Stimulated activated CD8-positive, alpha-beta memory T cell treated with anti-CD3 and anti-CD28 coated beads, Interleukin-7, amount 100 ng/mL, for 1 hour (primary cell): ENCODE results near the gene RC3H1.
"Not testable (repeated sequence)": the region's sequence is repeated elsewhere in the genome, so short reads cannot be mapped to it uniquely, and the experiment has no call there.

Experiments used
- DNase-seq, 2 donors: peaks; one replicate each; pipeline ENCODE4 v3.0.0-alpha.2; 2020; ENCODE audit warnings: low read depth in 2 of 2

Gene RC3H1

DNA sequence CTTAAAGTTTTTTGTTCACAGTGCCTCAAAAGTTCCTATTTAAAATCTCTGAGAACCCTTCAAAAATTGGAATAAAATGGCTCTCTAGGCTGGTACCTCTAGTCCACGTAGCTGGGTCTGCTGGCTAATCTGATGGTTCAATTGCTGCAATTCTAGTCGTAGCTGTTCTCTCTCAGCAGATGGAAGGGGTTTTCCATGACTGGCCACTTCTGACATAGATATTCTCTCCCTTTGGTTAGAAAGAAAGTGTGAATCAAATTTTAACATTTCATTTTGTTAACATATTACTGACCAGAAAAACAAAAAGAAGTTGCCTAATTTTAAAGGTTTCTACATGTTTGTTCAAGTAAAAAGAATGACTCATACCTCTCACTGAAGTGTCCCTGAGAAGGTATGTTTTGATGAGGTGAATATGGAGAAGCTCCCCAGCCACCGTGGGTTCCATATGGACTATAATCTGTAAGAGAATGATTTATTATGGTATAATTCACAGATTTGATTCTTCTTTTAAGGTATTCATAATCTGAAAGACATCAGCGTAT lies 75.7 kb downstream of the RC3H1 start:
- no peak for DNase-seq

DNA sequence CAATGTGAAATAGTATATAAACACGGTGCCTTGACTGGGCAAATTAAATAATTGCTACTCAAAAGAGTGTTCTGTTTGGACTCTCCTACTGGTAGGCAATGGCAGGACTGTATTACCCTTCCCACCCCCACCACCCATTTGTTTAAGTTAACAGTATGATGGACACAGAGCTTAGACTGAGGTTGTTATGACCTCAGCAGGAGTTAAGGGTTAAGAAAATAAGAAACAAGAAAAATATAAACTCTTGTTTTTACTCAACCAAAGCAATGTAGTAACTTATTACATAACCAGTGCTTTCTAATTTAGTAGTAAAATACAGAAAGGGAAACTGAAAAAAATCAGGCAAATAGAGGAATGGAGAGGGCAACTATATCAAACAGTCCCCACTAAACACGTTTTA lies 85.1 kb downstream of the RC3H1 start:
- DNase-seq: no peak

DNA sequence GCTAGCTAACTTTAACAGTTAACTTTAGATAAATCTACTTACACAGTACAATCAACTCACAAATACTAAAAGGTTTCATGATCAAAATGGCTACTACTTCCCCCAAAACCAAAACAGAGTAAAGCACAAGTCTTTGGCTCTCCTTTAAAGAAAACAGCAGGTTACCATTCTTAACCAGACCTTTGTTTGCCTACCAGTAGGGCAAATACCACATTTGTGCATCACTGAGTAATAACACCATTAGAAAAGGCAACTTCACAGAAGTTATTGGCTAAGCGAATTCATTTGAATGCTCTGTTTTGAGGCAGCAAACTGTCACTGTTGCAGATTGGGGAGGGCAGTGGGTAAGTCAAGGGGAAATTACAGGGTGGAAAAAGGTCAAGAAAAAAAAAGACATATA lies 87.7 kb downstream of the RC3H1 start:
- DNase-seq: no peak

DNA sequence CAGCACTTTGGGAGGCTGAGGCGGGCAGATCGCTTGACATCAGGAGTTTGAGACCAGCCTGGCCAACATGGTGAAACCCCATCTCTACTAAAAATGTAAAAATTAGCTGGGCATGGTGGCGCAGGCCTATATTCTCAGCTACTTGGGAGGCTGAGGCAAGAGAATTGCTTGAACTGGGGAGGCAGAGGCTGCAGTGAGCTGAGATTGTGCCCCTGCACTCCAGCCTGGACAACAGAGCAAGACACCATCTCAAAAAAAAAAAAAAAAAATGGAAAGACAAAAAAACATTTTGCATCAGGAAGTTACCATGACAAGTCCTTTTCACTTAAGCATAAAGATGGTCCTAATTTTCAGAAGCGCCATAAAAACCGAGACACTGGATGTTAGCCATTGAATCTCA lies 91.6 kb downstream of the RC3H1 start:
- DNase-seq: not testable (repeated sequence)

DNA sequence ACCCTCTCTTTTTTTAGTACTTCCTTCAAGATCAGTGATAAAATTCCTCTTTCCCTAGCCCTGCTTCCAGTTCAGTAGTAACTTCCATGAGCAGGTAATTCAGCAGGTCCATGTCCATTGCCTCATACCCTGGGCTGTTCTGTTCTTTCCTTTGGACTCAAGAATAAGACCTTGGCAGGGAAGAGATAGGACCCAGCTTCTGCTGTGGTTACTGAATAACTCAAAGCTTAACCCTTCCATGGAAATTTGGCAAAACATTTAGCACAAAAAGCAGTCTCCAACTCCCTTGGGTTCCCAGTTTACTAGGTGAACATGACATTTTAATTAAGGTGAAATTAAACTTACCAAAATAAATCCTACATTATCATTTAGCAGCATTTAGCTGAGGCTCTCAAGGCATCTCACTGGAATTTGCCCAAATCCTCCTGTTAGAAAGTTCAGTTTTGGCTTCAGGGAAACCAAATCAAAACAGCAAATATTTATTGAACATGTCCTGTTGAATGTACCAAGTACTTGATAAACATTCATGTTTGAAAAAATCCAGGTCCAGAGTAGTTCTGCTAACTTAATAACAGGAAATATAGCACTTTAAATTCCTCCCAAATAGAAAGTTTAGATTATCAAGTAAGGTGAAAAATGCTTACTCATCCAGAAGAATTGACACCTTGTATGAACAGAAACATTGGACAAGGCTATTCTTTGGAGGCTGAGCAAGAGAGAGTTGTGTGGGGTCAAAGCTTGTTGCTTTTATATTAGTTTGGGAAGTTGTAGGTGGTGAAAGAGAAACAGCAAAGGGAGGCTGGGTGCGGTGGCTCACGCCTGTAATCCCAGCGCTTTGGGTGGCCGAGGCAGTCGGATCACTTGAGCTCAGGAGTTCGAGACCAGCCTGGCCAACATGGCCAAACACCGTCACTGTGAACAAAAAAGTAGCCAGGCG lies 96.6 kb downstream of the RC3H1 start:
- no peak for DNase-seq

DNA sequence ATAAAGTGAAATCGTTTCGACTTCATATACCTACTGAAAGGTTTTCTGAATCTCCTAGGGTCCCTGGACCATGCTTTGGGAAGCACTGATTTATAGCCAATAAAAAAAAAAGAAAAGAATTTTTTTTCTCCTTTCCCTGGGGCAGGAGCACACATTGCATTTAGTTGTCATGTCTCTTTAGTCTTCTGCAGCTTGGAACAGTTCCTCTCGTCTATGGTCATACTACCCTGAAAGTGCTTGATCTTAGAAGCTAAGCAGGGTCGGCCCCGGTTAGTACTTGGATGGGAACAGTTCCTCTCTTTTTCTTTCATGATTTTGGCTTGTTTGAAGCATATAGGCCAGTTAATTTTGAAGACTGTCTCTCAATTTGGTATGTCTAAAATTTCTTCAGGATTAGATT lies 101.3 kb downstream of the RC3H1 start:
- DNase-seq: no peak

DNA sequence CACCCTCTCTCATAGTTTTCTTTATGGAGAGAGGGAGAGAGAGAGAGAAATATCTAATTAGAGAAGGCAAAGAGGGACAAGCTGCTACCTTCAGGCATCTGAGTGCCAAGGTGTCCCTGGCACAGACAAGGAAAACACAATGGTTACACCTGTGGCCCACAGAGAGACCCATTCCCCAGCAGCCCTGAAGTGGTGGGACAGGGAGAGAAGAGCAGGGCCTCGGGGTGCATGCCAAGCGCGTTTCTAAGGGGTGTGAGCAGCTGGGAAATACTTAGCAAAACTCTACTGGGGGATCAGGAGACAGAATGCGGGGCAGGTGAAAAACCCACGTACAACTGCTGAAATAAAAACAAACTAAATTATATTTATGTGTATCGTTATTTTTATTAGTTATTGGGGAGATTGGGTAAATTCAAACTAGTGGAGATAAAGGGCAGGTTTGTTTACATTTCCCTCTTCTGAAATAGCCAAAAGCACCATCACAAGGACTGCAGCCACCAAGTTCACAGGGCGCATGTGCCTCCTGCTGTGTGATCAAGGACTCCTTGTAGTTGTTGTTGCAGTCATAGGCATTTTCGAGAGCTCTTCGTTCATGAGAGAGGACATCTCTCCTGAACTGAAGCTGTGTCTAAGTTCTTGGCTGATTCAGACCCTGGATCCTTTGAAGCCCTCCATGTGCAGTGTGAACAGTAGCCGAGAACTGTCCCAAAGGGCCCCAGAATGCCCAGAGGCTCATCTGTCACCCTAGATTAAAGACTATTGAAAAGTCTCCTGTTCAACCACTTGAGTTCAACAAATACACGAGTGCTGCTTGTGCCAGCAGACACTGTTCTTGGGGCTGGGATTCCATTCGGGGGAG lies 104.3 kb downstream of the RC3H1 start:
- DNase-seq: no peak

DNA sequence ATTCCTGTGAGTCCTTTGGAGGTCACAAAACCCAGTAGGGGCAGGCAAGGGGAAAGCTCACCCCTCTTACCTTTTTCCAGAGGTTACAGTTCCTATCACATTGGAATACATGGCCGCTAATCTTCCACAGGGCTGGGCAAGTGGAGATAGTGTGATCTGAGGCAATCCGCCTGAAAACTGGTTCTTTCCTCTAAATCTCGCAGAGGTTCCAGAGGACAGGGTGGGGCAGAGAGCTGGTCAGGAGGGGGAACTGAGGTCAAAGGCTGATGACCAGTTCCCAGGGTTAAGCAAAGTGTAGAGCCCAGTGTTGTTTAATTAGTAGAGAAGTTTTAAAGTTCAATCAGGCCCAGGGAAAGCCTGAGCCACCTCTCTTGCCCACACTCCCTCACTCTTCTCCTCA lies 105.0 kb downstream of the RC3H1 start, which contains the start of gene SERPINC1:
Gene SERPINC1, minus strand, starts transcription at position 179 of the 400 bp plus-strand sequence. Its CDS starts 68 bp downstream, at position 111.
- no peak for DNase-seq

DNA sequence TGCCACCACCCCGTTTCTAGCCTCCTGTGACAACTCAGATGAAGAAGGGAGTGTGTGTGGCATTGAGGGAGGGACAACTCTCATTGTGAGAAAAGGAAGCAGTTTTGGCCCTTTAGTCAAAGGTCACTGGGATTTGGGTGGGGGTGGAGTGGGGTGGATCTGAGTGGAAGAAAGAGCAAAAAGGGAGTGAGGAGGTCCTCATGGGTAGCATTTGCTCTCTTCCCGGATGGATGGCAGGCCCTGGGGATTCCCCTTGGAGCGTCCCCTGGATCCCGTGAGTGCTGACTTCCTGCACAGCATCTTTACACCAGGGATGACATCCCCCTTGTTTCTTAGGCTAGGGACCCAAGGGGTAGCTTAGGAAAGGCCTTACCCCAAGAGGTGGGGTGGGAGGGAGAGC lies 105.5 kb downstream of the RC3H1 start:
- no peak for DNase-seq

DNA sequence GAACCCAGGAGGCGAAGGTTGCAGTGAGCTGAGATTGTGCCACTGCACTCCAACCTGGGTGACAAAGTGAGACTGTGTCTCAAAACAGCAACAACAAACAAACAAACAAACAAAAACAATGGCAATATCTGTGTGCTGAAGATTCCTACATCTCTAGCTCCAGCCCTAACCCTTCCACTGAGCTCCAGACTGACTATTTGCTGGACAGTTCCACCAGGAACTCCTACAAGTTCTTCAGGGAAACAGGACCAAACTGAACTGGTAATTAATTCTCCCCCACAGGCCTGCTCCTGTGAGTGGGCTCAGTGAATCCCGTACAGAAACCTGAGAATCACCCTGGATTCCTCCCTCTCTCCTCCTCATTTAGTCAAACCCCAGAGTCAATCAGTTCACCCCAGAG lies 106.6 kb downstream of the RC3H1 start:
- DNase-seq: no peak

DNA sequence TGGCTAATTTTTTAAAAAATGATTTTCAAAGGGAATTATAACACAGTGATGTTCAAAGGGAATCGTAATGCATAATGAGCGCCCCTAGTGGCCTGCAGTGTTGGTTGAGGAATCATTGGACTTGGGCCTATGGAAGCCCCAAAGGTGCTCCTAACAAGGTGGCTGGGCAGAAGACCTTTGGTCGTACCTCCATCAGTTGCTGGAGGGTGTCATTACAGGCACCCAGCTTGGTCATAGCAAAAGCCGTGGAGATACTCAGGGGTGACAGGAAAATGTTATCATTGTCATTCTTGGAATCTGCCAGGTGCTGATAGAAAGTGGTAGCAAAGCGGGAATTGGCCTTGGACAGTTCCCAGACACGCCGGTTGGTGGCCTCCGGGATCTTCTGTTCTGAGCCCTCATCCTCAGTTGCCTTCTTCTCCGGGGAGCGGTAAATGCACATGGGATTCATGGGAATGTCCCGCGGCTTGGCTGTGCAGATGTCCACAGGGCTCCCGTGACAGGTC lies 107.7 kb downstream of the RC3H1 start:
- no peak for DNase-seq

DNA sequence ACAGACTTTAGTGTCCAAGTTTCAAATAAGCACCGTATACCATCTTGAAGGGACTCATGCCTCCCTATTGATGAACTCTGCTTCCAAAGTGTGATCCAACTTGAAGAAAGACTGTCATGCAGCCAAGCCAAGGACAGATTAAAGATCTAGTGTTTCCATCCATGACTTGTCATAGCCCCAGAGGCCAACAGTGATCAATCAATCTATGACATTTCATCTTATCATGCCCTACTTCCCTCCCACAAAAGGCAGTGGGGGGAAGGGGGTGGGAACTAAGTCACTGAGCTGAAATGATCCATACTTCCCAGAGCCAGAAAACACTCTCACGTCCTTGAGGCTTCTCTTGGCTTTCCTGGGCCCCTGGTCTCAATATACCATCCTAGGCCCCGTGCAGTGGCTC lies 109.0 kb downstream of the RC3H1 start:
- DNase-seq: no peak

DNA sequence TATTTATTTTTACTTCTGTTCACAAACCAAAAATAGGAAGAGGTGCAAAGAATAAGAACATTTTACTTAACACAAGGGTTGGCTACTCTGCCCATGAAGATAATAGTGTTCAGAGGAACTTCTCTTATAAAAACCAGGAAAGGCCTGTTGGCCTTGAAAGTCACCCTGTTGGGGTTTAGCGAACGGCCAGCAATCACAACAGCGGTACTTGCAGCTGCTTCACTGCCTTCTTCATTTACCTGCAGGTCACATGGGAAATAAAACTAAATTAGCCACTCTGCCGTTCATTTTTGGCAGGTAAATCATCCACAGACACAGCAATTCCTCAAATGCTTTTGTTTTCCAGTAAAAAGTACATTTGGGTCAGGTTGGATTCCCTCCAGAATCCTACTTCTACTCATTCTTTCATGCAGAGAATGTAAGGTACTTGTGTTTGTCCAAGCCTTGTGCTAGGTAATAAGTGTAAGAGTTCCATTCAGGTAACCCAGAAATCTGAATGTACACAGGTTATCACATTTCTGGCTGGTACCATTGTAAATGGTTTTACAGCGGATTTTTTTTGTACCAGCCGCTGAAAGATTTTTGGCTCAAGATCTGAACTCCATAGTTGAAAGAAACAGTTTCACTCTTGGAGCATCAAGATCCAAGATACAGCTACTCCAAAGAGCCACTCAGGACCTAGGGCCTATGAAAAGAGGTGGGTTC lies 118.2 kb downstream of the RC3H1 start:
- DNase-seq: no peak

DNA sequence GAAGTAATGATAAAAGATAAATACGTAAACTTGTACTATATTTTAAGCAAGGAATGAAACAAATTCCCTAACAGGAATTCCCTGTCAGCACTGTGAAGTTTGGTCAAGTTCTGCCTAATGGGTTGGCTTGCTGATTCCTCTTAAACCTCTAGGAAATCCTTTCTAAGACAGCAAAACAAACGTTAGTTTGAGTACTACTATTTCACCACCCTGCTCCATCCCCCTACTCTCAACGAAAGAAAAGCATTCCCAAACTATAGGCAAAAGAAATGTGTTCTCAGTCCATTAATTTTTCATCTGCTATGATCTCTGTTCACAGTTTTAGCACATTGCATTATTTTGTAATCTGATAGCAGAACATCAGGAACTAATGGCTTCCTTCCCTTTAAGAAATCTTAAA lies 121.2 kb downstream of the RC3H1 start:
- no peak for DNase-seq

DNA sequence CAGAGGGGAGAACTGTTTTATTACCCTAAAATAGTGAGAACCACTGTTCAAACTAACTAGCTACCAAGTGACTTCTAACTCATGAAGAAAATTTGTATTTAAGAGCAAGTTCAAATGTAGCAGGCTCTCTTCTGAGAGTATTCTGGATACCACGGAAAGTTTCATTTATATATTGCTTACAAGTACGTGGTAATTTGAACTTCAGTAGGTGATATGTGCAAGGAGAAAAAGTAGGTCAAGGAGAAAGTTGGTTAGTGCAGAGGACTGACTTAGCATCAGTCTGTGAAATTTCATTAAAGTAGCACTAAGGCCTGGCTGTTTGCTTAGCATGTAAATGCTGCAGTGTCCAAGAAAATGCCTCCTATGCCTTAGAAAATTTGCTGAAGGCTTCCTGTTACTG lies 121.7 kb downstream of the RC3H1 start:
- no peak for DNase-seq

DNA sequence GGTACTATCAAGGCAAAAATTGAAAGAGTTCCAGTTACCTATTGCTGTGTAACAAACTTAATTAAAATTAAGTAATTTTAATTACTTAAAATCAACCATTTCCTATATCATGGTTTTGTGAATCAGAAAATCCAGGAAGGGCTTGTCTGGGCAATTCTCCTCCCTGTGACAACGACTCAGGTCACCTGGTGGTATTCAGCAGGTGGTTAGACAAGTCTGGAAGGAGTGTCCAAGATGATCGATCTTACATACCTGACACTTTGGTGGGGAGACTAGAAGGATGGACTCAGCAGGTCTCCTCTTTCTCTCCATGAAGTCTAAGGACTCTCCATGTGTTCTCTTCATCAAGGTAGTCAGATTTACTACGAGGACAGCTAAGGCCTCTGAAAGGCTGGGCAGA lies 128.0 kb downstream of the RC3H1 start:
- DNase-seq: no peak

DNA sequence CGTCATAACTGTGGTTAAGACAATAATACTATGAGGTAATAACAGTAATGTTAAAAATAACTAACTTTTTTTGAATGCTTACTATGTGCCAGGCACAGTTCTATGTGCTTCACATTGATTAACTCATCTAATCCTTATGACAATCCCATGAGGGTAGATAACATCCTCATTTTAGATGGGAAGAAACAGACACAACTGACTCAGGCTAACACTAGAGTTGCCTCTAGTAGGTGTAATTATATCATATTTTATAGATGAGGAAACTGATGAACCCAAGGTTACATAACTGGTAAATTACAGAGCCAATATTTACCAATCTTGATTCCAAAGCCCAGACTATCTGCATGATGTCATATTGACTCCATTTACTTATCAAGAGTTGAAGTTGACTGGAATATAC lies 128.5 kb downstream of the RC3H1 start:
- no peak for DNase-seq

DNA sequence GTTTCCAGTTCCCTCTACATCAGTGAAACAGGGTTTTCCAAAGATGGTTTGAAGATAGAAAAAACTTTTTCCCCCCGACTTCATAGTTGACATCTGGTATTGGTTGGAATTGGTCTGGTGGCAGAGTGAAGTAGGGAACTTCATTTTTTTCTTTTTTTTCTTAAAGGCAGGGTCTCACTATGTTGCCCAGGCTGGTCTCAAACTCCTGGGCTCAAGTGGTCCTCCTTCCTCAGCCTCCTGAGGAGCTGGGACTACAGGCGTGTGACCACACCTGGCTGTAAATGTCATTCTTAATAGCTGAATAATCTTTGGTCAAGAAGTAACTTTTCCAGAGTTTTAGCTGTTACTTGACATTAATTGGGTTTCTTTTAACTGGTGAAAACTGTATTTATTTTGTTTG lies 132.3 kb downstream of the RC3H1 start:
- no peak for DNase-seq

DNA sequence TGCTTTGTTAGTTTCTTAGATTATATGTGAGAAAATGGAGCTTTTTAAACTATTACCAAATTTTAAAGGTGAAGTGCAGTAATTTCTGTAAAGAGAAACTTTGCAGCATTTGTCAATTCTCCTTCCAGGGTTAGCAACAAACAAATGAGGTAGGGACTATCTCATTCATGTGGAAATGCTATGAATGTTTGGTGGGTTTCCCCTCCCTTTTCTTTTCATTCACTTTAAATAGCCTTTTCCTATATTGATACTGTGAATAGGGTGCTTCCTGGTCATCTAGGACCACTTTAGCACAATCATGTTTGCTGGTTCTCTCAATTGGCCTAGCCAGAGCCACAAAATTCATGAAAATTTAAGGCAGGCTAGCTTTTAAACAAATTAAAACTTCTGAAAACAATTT lies 133.4 kb downstream of the RC3H1 start:
- DNase-seq: no peak

DNA sequence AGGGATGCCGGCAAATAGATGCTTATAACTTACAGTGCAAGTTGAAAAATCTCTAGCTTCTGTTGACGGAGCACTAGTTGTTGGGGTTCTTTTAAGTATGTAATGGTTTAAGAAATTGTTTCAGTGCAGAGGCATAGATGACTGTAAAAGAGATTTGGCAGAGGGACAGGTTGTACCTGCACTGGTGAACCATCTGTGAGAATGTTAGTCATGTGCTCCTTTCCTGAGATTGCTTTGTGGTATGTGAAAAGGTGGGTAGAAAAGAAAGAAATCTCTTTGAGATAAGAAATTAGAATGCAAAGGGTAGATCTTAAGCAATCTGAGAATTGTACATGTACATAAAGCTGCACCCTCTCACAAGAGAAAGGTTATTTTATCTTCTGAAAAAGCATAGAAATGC lies 134.5 kb downstream of the RC3H1 start:
- DNase-seq: no peak

DNA sequence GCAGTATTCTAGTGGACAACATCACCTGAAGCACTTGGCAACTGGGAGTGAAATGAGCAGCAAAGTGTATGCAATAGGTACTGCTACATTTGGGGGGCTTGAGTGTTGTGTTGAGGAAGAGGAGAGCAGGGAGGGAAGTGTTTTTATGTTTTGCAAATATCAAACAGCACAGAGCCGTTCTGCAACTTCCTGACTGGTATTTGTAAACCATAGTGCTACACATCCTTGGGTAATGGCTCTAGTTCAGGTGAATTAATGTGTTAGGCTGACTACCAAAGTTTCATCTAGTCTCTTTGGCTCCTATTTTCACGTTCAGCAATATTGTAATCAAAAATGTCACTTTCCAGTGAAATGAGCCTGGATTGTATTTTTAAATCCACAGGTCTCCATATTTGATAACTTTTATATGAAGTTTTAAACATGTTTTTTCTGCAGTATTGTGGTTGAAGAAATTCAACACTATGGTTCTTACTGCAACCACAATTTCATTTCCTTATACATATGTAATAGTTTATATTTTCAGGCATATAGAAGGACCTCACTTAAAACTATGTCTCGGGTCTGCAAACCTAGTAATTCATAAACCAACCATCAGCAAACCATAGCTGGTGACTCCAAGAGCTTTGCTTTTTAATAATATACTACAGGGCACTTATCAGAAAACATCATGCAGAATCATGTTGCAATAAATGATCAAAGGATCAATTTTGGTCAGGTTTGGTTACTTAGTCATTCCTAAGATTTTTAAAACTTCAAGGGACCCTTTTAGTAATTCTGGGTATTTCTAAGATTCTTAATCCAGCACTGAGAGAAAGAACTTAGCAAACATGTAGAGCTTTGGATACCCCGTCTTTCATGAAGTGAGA lies 135.2 kb downstream of the RC3H1 start:
- no peak for DNase-seq
